Mesendoderm (in vitro differentiated cells): ENCODE data around the gene TAS2R14. TPM values are rescaled to one million over a fixed set of nuclear protein-coding genes. Genes with fewer than 3 reads are reported as not detected.

Source experiments
- DNase-seq: peaks from one replicate; pipeline ENCODE4 v3.0.0; 2013
- H2AK5ac ChIP-seq: 2 replicates; pipeline ENCODE4 v1.6.1; 2013; ENCODE audit warnings: low read length, inconsistent platforms
- H2BK120ac ChIP-seq: 2 replicates; pipeline ENCODE4 v1.6.1; 2013; ENCODE audit warnings: low read depth, mild to moderate bottlenecking, low read length, moderate library complexity, mixed read lengths
- H2BK15ac ChIP-seq: replicated peaks from 2 replicates; pipeline ENCODE4 v1.6.1; 2013; ENCODE audit warnings: low read depth, mild to moderate bottlenecking, moderate library complexity
- H2BK5ac ChIP-seq: 2 replicates; pipeline ENCODE4 v1.6.1; 2013; ENCODE audit warnings: low read length, inconsistent platforms
- H3K18ac ChIP-seq: 2 replicates; pipeline ENCODE4 v1.6.1; 2013; ENCODE audit warnings: mild to moderate bottlenecking, low read length, mixed read lengths
- H3K23ac ChIP-seq: one replicate; pipeline ENCODE4 v1.6.1; 2013; ENCODE audit warnings: low read length
- H3K27ac ChIP-seq: 2 replicates; pipeline ENCODE4 v1.5.1; 2013; ENCODE audit warnings: low read depth, mild to moderate bottlenecking, inconsistent platforms, low read length, moderate library complexity
- H3K27me3 ChIP-seq: 2 replicates; pipeline ENCODE4 v1.6.1; 2013; ENCODE audit warnings: low read length, control low read depth, mild to moderate bottlenecking, inconsistent platforms; ENCODE audit not compliant: insufficient read depth, poor library complexity
- H3K36me3 ChIP-seq: 2 replicates; pipeline ENCODE4 v1.6.1; 2013; ENCODE audit warnings: low read length, inconsistent platforms; ENCODE audit not compliant: control insufficient read depth, insufficient read depth
- H3K4ac ChIP-seq: one replicate; pipeline ENCODE4 v1.6.1; 2013; ENCODE audit warnings: low read depth, mild to moderate bottlenecking, low read length, moderate library complexity
- H3K4me1 ChIP-seq: 2 replicates; pipeline ENCODE4 v1.6.1; 2013; ENCODE audit warnings: low read depth, low read length, inconsistent platforms; ENCODE audit not compliant: control insufficient read depth
- H3K4me2 ChIP-seq: 2 replicates; pipeline ENCODE4 v1.6.1; 2013; ENCODE audit warnings: low read length
- H3K4me3 ChIP-seq: 2 replicates; pipeline ENCODE4 v1.5.1; 2013; ENCODE audit warnings: mild to moderate bottlenecking, low read length
- H3K56ac ChIP-seq: one replicate; pipeline ENCODE4 v1.6.1; 2013; ENCODE audit warnings: low read length
- H3K79me1 ChIP-seq: 2 replicates; pipeline ENCODE4 v1.6.1; 2013; ENCODE audit warnings: low read length, inconsistent platforms
- H3K79me2 ChIP-seq: 2 replicates; pipeline ENCODE4 v1.6.1; 2013; ENCODE audit warnings: mild to moderate bottlenecking, low read length; ENCODE audit not compliant: control insufficient read depth, insufficient read depth
- H3K9ac ChIP-seq: 2 replicates; pipeline ENCODE4 v1.6.1; 2013; ENCODE audit warnings: low read length, inconsistent platforms
- H4K5ac ChIP-seq: one replicate; pipeline ENCODE4 v1.6.1; 2013; ENCODE audit warnings: low read length
- H4K8ac ChIP-seq: one replicate; pipeline ENCODE4 v1.6.1; 2013; ENCODE audit warnings: low read depth, mild to moderate bottlenecking, control low read depth, low read length, moderate library complexity
- WGBS: extraction: QIAGEN DNeasy Blood & Tissue Kit; methylation state at CpG from one replicate; pipeline ENCODE4 v1.1.7; 2013; ENCODE audit warnings: low lambda C conversion rate, missing lambda C conversion rate; ENCODE audit not compliant: insufficient coverage; ENCODE audit errors: extremely low coverage; 5-methylcytosine and 5-hydroxymethylcytosine counted together
- polyA plus RNA-seq, 2 experiments: library from polyadenylated mRNA; stranded (reverse); fragments of 200-250 nt; gene quantifications; one replicate each; pipeline ENCODE4 v1.2.3, GENCODE V29; 2013

The TAS2R14 gene, protein sequence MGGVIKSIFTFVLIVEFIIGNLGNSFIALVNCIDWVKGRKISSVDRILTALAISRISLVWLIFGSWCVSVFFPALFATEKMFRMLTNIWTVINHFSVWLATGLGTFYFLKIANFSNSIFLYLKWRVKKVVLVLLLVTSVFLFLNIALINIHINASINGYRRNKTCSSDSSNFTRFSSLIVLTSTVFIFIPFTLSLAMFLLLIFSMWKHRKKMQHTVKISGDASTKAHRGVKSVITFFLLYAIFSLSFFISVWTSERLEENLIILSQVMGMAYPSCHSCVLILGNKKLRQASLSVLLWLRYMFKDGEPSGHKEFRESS
- 0.51 TPM for polyA plus RNA-seq (2013, experiment 1 of 2)
- polyA plus RNA-seq (2013, experiment 2 of 2), result 0.42 TPM

DNA sequence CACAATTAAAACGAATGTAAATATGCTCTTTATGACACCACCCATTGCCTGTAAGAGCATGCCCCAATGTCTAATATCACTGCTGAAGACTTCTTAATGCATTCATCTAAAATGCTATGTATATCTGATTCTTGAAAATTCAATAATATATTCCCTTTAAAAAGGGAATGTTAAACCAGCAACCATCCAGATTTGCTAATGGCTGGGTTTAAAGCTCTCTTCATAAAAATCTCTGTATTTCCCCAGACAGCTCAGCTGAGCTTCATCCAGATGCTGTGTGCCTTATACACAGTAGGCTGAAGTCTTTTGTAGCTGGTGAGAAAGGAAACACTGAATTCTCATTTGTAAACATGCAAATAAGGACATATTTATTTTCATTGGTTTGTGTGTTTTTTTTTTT is at the start of gene TAS2R14:
TSS of gene TAS2R14 (minus strand) at position 101 of the 400 bp plus-strand sequence. CDS start at position 45, 56 bp downstream.
- H3K4me2 ChIP-seq, result no peak within 1 kb of the TSS
- no peaks in the 10 kb centered on the region for H3K79me2 ChIP-seq
- no peak within 1 kb of the TSS for H2BK15ac ChIP-seq
- WGBS, result 100% methylated on average over 1 of the region's 1 CpG
- H2AK5ac ChIP-seq, result no peak within 1 kb of the TSS
- H3K27me3 ChIP-seq, result no peaks in the 10 kb centered on the region
- no peak within 1 kb of the TSS for H3K18ac ChIP-seq
- H3K4me1 ChIP-seq, result peaks cover 4% of the 10 kb centered on the region
- no peak within 1 kb of the TSS for H2BK120ac ChIP-seq
- no peaks in the 10 kb centered on the region for H3K79me1 ChIP-seq
- H3K23ac ChIP-seq, result no peak within 1 kb of the TSS
- no peak within 1 kb of the TSS for H3K9ac ChIP-seq
- no peak within 1 kb of the TSS for H4K8ac ChIP-seq
- H3K56ac ChIP-seq, result no peak within 1 kb of the TSS
- H3K4ac ChIP-seq, result no peak within 1 kb of the TSS
- H3K27ac ChIP-seq, result no peak within 1 kb of the TSS
- H3K4me3 ChIP-seq, result no peak within 1 kb of the TSS
- H4K5ac ChIP-seq, result no peak within 1 kb of the TSS
- no peak for DNase-seq
- no peaks in the 10 kb centered on the region for H3K36me3 ChIP-seq
- no peak within 1 kb of the TSS for H2BK5ac ChIP-seq

DNA sequence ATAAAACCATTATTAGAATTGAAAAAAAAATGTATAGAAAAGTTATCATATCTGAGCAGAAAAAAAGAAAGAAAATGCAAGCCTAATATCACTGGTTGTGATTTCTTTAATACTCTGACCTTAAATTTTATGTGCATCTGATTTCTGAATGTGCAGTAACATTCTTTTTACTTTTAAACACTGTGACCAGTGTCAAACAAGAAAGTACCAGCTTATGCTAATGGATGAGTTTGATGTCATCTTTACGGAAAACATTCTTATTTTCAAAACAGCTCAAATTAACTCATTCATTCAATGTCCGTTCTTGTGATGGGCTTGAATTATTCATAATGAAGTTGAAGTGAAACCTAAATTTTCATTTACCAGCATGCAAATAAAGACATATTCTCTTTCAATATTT is 47.7 kb upstream of the TAS2R14 start, which contains the start of gene TAS2R50:
TSS of gene TAS2R50 (minus strand) at position 101 of the 400 bp plus-strand sequence. CDS start at position 49, 52 bp downstream.
- Histone ChIP-seq H3K4me3 (no peak within 1 kb of the TSS), H3K27me3 (no peaks in the 10 kb centered on the region), H3K79me1 (no peaks in the 10 kb centered on the region), H3K79me2 (no peaks in the 10 kb centered on the region), H4K8ac (no peak within 1 kb of the TSS), H4K5ac (no peak within 1 kb of the TSS), H3K4me2 (no peak within 1 kb of the TSS), H3K18ac (no peak within 1 kb of the TSS), H3K23ac (no peak within 1 kb of the TSS), H3K56ac (no peak within 1 kb of the TSS), H3K4me1 (no peaks in the 10 kb centered on the region), H2BK15ac (no peak within 1 kb of the TSS), H2BK120ac (no peak within 1 kb of the TSS), H3K4ac (no peak within 1 kb of the TSS), H2AK5ac (no peak within 1 kb of the TSS), H3K36me3 (no peaks in the 10 kb centered on the region), H3K27ac (no peak within 1 kb of the TSS), H3K9ac (no peak within 1 kb of the TSS), H2BK5ac (no peak within 1 kb of the TSS)
- no peak for DNase-seq
- WGBS, result no CpG with 5 or more reads among the region's 2 CpGs

- Histone ChIP-seq H2BK120ac (no peak overlapping the region), H2BK15ac (no peak overlapping the region), H3K23ac (no peak overlapping the region), H3K18ac (no peak overlapping the region), H2BK5ac (no peak overlapping the region), H3K56ac (no peak overlapping the region), H3K9ac (no peak overlapping the region), H3K4me3 (no peak overlapping the region), H3K4me2 (no peak overlapping the region), H4K8ac (no peak overlapping the region), H3K79me1 (no peaks in the 10 kb centered on the region), H3K27me3 (no peaks in the 10 kb centered on the region), H4K5ac (no peak overlapping the region), H3K27ac (no peak overlapping the region), H3K4ac (no peak overlapping the region), H3K4me1 (no peaks in the 10 kb centered on the region), H3K79me2 (no peaks in the 10 kb centered on the region), H3K36me3 (no peaks in the 10 kb centered on the region), H2AK5ac (no peak overlapping the region)
- no peak for DNase-seq
- WGBS, result no CpG with 5 or more reads among the region's 5 CpGs
Observed at GRCh38 chr12:10982244-10982643, 43.2 kb upstream of the TAS2R14 start.

GRCh38 chr12:10974965-10975364 is 35.9 kb upstream of the TAS2R14 start:
- Histone ChIP-seq H3K79me2 (no peaks in the 10 kb centered on the region), H3K4ac (no peak overlapping the region), H3K56ac (no peak overlapping the region), H3K23ac (no peak overlapping the region), H3K79me1 (no peaks in the 10 kb centered on the region), H2BK120ac (no peak overlapping the region), H2AK5ac (no peak overlapping the region), H2BK15ac (no peak overlapping the region), H2BK5ac (no peak overlapping the region), H3K9ac (no peak overlapping the region), H3K36me3 (no peaks in the 10 kb centered on the region), H3K27me3 (no peaks in the 10 kb centered on the region), H3K18ac (no peak overlapping the region), H3K27ac (no peak overlapping the region), H3K4me3 (no peak overlapping the region), H3K4me2 (no peak overlapping the region), H4K5ac (no peak overlapping the region), H4K8ac (no peak overlapping the region), H3K4me1 (no peaks in the 10 kb centered on the region)
- no peak for DNase-seq
- WGBS, result no CpG with 5 or more reads among the region's 3 CpGs

DNA sequence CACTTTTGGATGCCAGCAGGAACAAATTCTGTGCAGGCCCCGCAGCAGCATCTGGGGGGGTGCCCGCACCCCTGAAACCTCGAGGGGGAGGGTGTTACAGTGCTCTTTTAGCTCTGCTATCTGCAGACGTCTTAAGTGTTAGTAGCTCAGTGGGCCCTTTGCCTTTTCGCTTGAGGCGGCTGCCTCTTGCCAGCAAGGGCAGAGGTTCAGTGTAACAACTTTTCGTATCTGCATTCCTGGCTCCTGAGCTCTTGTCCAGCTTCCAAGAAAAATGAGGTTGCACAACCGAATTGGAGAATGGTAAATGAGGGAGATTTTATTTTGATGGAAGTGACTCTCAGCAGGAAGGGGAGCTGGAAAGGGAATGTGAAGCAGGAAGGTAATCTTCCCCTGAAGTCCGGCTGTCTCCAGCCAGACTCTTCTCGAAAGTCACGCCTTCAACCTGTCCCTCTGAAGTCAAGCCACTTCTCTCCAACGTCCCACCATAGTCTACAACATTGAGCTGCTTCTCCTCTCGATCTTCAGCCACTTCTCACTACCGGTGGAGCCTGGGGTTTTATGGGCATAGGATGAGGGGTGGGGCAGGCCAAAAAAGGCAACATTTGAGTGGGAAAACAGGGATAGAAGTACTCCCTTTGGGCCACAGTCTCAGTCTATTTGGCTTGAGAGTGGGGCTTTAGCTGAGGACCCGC is 29.8 kb upstream of the TAS2R14 start:
- no peaks in the 10 kb centered on the region for H3K79me2 ChIP-seq
- H3K56ac ChIP-seq, result no peak overlapping the region
- no peak overlapping the region for H3K4me3 ChIP-seq
- no peak overlapping the region for H4K5ac ChIP-seq
- H4K8ac ChIP-seq, result no peak overlapping the region
- no CpG with 5 or more reads among the region's 15 CpGs for WGBS
- no peaks in the 10 kb centered on the region for H3K4me1 ChIP-seq
- DNase-seq, result no peak
- no peaks in the 10 kb centered on the region for H3K27me3 ChIP-seq
- no peak overlapping the region for H3K4ac ChIP-seq
- no peak overlapping the region for H3K4me2 ChIP-seq
- no peak overlapping the region for H3K18ac ChIP-seq
- H3K27ac ChIP-seq, result no peak overlapping the region
- no peak overlapping the region for H2AK5ac ChIP-seq
- no peak overlapping the region for H3K23ac ChIP-seq
- H2BK5ac ChIP-seq, result no peak overlapping the region
- no peaks in the 10 kb centered on the region for H3K79me1 ChIP-seq
- H3K9ac ChIP-seq, result no peak overlapping the region
- H3K36me3 ChIP-seq, result no peaks in the 10 kb centered on the region
- no peak overlapping the region for H2BK120ac ChIP-seq
- H2BK15ac ChIP-seq, result no peak overlapping the region
